H9 (cell line): ENCODE results near the gene IGSF9B. TPM values are rescaled to one million over a fixed set of nuclear protein-coding genes. Genes with fewer than 3 reads are reported as not detected.

ENCODE experiments used
- DNase-seq: peaks from one replicate; pipeline ENCODE4 v3.0.0-alpha.2; 2017
- H2AFZ ChIP-seq: one replicate; pipeline ENCODE4 v1.6.1; 2013; ENCODE audit warnings: mild to moderate bottlenecking, low read length, control low read depth, moderate library complexity
- H2AK5ac ChIP-seq: 2 replicates; pipeline ENCODE4 v1.6.1; 2013; ENCODE audit warnings: low read length, control low read depth, mixed read lengths; ENCODE audit not compliant: insufficient read length
- H2BK120ac ChIP-seq: one replicate; pipeline ENCODE4 v1.6.1; 2013; ENCODE audit warnings: low read depth, mild to moderate bottlenecking, low read length, control low read depth, inconsistent platforms; ENCODE audit not compliant: poor library complexity, severe bottlenecking
- H2BK12ac ChIP-seq: 2 replicates; pipeline ENCODE4 v1.6.1; 2013; ENCODE audit warnings: low read length, control low read depth, mixed read lengths, low read depth; ENCODE audit not compliant: insufficient read length
- H2BK15ac ChIP-seq: 2 replicates; pipeline ENCODE4 v1.6.1; 2013; ENCODE audit warnings: low read depth, low read length, control low read depth
- H2BK20ac ChIP-seq: one replicate; pipeline ENCODE4 v1.6.1; 2013; ENCODE audit warnings: low read depth, mild to moderate bottlenecking, low read length, control low read depth, inconsistent platforms; ENCODE audit not compliant: poor library complexity, severe bottlenecking
- H2BK5ac ChIP-seq: 2 replicates; pipeline ENCODE4 v1.6.1; 2013; ENCODE audit warnings: low read length, control low read depth, mixed read lengths; ENCODE audit not compliant: insufficient read length
- H3K14ac ChIP-seq: 2 replicates; pipeline ENCODE4 v1.6.1; 2013; ENCODE audit warnings: low read length, control low read depth; ENCODE audit not compliant: insufficient read depth
- H3K18ac ChIP-seq: 2 replicates; pipeline ENCODE4 v1.6.1; 2013; ENCODE audit warnings: low read depth, mild to moderate bottlenecking, mixed read lengths, low read length, control low read depth; ENCODE audit not compliant: insufficient read length
- H3K23ac ChIP-seq: 2 replicates; pipeline ENCODE4 v1.6.1; 2013; ENCODE audit warnings: low read length, control low read depth, mixed read lengths, low read depth; ENCODE audit not compliant: insufficient read length
- H3K23me2 ChIP-seq: 2 replicates; pipeline ENCODE4 v1.6.1; 2013; ENCODE audit warnings: low read depth, mild to moderate bottlenecking, mixed read lengths, low read length, control low read depth; ENCODE audit not compliant: insufficient read length, poor library complexity, severe bottlenecking
- H3K27ac ChIP-seq: 2 replicates; pipeline ENCODE4 v1.5.1; 2013; ENCODE audit warnings: low read length, control low read depth, mixed read lengths, low read depth; ENCODE audit not compliant: insufficient read length
- H3K27me3 ChIP-seq: 2 replicates; pipeline ENCODE4 v1.6.1; 2013; ENCODE audit warnings: low read length, control low read depth, inconsistent platforms; ENCODE audit not compliant: insufficient read depth
- H3K4ac ChIP-seq: 2 replicates; pipeline ENCODE4 v1.6.1; 2013; ENCODE audit warnings: low read depth, mild to moderate bottlenecking, control low read depth, inconsistent platforms, low read length, moderate library complexity
- H3K4me1 ChIP-seq: 2 replicates; pipeline ENCODE4 v1.6.1; 2013; ENCODE audit warnings: low read length, control low read depth, inconsistent platforms; ENCODE audit not compliant: insufficient read depth
- H3K4me2 ChIP-seq: 2 replicates; pipeline ENCODE4 v1.6.1; 2013; ENCODE audit warnings: low read length, control low read depth, mixed read lengths; ENCODE audit not compliant: insufficient read length, insufficient read depth
- H3K56ac ChIP-seq: 2 replicates; pipeline ENCODE4 v1.6.1; 2013; ENCODE audit warnings: low read depth, mild to moderate bottlenecking, mixed read lengths, low read length, control low read depth; ENCODE audit not compliant: insufficient read length
- H3K79me1 ChIP-seq: 2 replicates; pipeline ENCODE4 v1.6.1; 2013; ENCODE audit warnings: low read depth, mild to moderate bottlenecking, moderate library complexity, low read length, control low read depth, inconsistent platforms; ENCODE audit not compliant: insufficient read depth, poor library complexity, severe bottlenecking
- H3K79me2 ChIP-seq: 2 replicates; pipeline ENCODE4 v1.6.1; 2013; ENCODE audit warnings: low read length, control low read depth, inconsistent platforms; ENCODE audit not compliant: insufficient read depth
- H3K9ac ChIP-seq: 2 replicates; pipeline ENCODE4 v1.6.1; 2013; ENCODE audit warnings: low read length, control low read depth, mixed read lengths; ENCODE audit not compliant: insufficient read length; ENCODE audit errors: extremely low read depth
- H3K9me3 ChIP-seq: one replicate; pipeline ENCODE4 v1.6.1; 2013; ENCODE audit warnings: low read depth, low read length, inconsistent platforms; ENCODE audit not compliant: control insufficient read depth
- H3T11ph ChIP-seq: one replicate; pipeline ENCODE4 v1.6.1; 2013; ENCODE audit warnings: mild to moderate bottlenecking, low read length, control low read depth, inconsistent platforms
- H4K20me1 ChIP-seq: one replicate; pipeline ENCODE4 v1.6.1; 2013; ENCODE audit not compliant: control insufficient read depth, insufficient read length, insufficient read depth
- H4K5ac ChIP-seq: 2 replicates; pipeline ENCODE4 v1.6.1; 2013; ENCODE audit warnings: low read depth, mild to moderate bottlenecking, mixed read lengths, low read length, control low read depth; ENCODE audit not compliant: insufficient read length
- H4K8ac ChIP-seq: replicated peaks from 2 replicates; pipeline ENCODE4 v1.6.1; 2013; ENCODE audit warnings: low read length, control low read depth, mixed read lengths, low read depth; ENCODE audit not compliant: insufficient read length
- H4K91ac ChIP-seq: 2 replicates; pipeline ENCODE4 v1.6.1; 2013; ENCODE audit warnings: low read depth, mild to moderate bottlenecking, moderate library complexity, mixed read lengths, low read length, control low read depth; ENCODE audit not compliant: insufficient read length
- H3K27ac Mint-ChIP-seq, 3 experiments: 2 replicates in 2 of 3; 3 replicates in 1 of 3; pipeline ENCODE4 v1.8.0; 2020 to 2021; ENCODE audit warnings: mixed read lengths in 3 of 3, mild to moderate bottlenecking in 1 of 3, moderate library complexity in 1 of 3
- H3K27me3 Mint-ChIP-seq: 2 replicates; pipeline ENCODE4 v1.8.0; 2021; ENCODE audit warnings: low read depth, mild to moderate bottlenecking, moderate library complexity, mixed read lengths
- H3K36me3 Mint-ChIP-seq, 3 experiments: 2 replicates in 2 of 3; 3 replicates in 1 of 3; pipeline ENCODE4 v1.8.0; 2020 to 2021; ENCODE audit warnings: low read depth in 3 of 3, mixed read lengths in 3 of 3; ENCODE audit not compliant: insufficient read depth in 1 of 3
- H3K4me1 Mint-ChIP-seq, 2 experiments: 2 replicates each; pipeline ENCODE4 v1.8.0; 2020; ENCODE audit warnings: mixed read lengths in 2 of 2
- H3K4me3 Mint-ChIP-seq, 2 experiments: 2 replicates in 1 of 2; 3 replicates in 1 of 2; pipeline ENCODE4 v1.8.0; 2020 to 2021; ENCODE audit warnings: mild to moderate bottlenecking in 2 of 2, mixed read lengths in 2 of 2, moderate library complexity in 1 of 2
- H3K9me3 Mint-ChIP-seq, 2 experiments: 2 replicates in 1 of 2; 3 replicates in 1 of 2; pipeline ENCODE4 v1.8.0; 2020; ENCODE audit warnings: mild to moderate bottlenecking in 2 of 2, mixed read lengths in 2 of 2, moderate library complexity in 1 of 2
- WGBS: extraction: QIAGEN DNeasy Blood & Tissue Kit; methylation state at CpG from one replicate; pipeline ENCODE4 v1.1.7; 2013; ENCODE audit warnings: missing lambda C conversion rate, low lambda C conversion rate, mixed read lengths; ENCODE audit not compliant: insufficient read length; ENCODE audit errors: extremely low coverage; 5-methylcytosine and 5-hydroxymethylcytosine counted together
- total RNA-seq: library from RNA; stranded (reverse); gene quantifications from 2 replicates; pipeline ENCODE4 v1.2.1, GENCODE V29; 2021
- TF ChIP-seq, protein P1 (sequence below): fragments of 200-600 bp; sonication (generic); conservative IDR thresholded peaks from 3 replicates; pipeline ENCODE4 v1.8.0; 2021; ENCODE audit warnings: antibody characterized with exemption, mild to moderate bottlenecking

The IGSF9B gene
- total RNA-seq, 1 experiment from 2014 or later = 25.7 TPM

DNA sequence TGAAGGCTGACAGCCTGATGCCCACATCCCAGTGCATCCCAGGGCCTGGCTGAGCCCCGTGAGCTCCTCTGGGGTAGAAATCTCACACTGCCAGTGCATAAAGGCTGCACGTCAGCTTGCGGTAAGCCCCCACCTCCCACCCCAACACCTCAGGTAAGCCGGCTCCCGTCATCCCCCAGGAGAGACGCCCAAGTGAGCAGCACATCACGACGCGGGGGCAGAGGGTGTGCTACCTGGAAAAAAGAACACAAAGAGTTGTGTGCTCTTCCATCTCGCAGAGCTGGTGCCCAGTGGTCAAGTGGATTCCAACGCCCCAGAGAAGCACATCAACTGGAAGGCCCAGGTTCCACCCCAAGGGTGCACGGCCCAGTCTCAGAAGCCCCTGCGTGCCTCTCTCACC is 50.0 kb downstream of the IGSF9B start:
- Histone ChIP-seq H3K23me2 (peaks cover 3% of the 10 kb centered on the region), H3K79me1 (no peaks in the 10 kb centered on the region), H3K56ac (no peak overlapping the region), H3K23ac (no peak overlapping the region), H2AK5ac (no peak overlapping the region), H3K27me3 (no peaks in the 10 kb centered on the region), H4K5ac (no peak overlapping the region), H2AFZ (no peak overlapping the region), H3K9me3 (no peaks in the 10 kb centered on the region), H3K4me2 (no peak overlapping the region), H2BK15ac (no peak overlapping the region), H2BK120ac (no peak overlapping the region), H3K4me1 (no peaks in the 10 kb centered on the region), H3K4ac (no peak overlapping the region), H3T11ph (no peak overlapping the region), H3K79me2 (no peaks in the 10 kb centered on the region), H3K9ac (no peak overlapping the region), H3K14ac (no peak overlapping the region), H3K27ac (no peak overlapping the region), H2BK20ac (no peak overlapping the region), H2BK12ac (no peak overlapping the region), H4K8ac (no peak overlapping the region), H2BK5ac (no peak overlapping the region), H3K18ac (no peak overlapping the region), H4K20me1 (no peaks in the 10 kb centered on the region), H4K91ac (no peak overlapping the region)
- WGBS = no CpG with 5 or more reads among the region's 13 CpGs
- H3K27me3 Mint-ChIP-seq = no peaks in the 10 kb centered on the region
- H3K4me3 Mint-ChIP-seq = no peak overlapping the region
- H3K36me3 Mint-ChIP-seq = peaks cover 30 to 68% (median 36%) of the 10 kb centered on the region in 3 experiments; a peak in 6 of 7 replicates
- H3K4me1 Mint-ChIP-seq = no peaks in the 10 kb centered on the region
- no peak overlapping the region; a peak in 1 of 7 replicates for H3K27ac Mint-ChIP-seq
- no peak for DNase-seq
- TF ChIP-seq, protein P1, sequence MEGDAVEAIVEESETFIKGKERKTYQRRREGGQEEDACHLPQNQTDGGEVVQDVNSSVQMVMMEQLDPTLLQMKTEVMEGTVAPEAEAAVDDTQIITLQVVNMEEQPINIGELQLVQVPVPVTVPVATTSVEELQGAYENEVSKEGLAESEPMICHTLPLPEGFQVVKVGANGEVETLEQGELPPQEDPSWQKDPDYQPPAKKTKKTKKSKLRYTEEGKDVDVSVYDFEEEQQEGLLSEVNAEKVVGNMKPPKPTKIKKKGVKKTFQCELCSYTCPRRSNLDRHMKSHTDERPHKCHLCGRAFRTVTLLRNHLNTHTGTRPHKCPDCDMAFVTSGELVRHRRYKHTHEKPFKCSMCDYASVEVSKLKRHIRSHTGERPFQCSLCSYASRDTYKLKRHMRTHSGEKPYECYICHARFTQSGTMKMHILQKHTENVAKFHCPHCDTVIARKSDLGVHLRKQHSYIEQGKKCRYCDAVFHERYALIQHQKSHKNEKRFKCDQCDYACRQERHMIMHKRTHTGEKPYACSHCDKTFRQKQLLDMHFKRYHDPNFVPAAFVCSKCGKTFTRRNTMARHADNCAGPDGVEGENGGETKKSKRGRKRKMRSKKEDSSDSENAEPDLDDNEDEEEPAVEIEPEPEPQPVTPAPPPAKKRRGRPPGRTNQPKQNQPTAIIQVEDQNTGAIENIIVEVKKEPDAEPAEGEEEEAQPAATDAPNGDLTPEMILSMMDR = no peak
- no peaks in the 10 kb centered on the region for H3K9me3 Mint-ChIP-seq
